GM12878 (cell line): ENCODE measurements around the gene SMG5. TPM values are rescaled to one million over a fixed set of nuclear protein-coding genes. Genes with fewer than 3 reads are reported as not detected.

Experiments used
- GABPA ChIP-seq: IDR thresholded peaks from 2 replicates; pipeline ENCODE4 v1.6.1; 2014; ENCODE audit warnings: antibody characterized with exemption, low read depth, mild to moderate bottlenecking, inconsistent platforms
- HDGF ChIP-seq: fragments of 450-650 bp; IDR thresholded peaks from 2 replicates; pipeline ENCODE4 v1.6.1; 2016; ENCODE audit warnings: antibody characterized with exemption
- IKZF2 ChIP-seq, 2 experiments: fragments of 450-650 bp; IDR thresholded peaks; 2 replicates each; pipeline ENCODE4 v1.6.1; 2017; ENCODE audit warnings: mild to moderate bottlenecking in 2 of 2, moderate library complexity in 2 of 2
- IRF4 ChIP-seq: IDR thresholded peaks from 2 replicates; pipeline ENCODE4 v1.6.1; 2011; ENCODE audit warnings: low read depth, low read length
- POLR2AphosphoS5 ChIP-seq: IDR thresholded peaks from 2 replicates; pipeline ENCODE4 v1.6.1; 2011; ENCODE audit warnings: mild to moderate bottlenecking, low read length, inconsistent platforms
- PRDM15 ChIP-seq: fragments of 450-650 bp; formaldehyde crosslinking; IDR thresholded peaks from 2 replicates; pipeline ENCODE4 v1.4.0; 2020; ENCODE audit warnings: mild to moderate bottlenecking, moderate library complexity
- USF1 ChIP-seq: IDR thresholded peaks from 2 replicates; pipeline ENCODE4 v1.6.1; 2011; ENCODE audit warnings: borderline replicate concordance, low read depth, mild to moderate bottlenecking, moderate library complexity, mixed read lengths, low read length; ENCODE audit not compliant: insufficient read depth; ENCODE audit errors: extremely low read length
- YBX1 ChIP-seq: fragments of 450-650 bp; IDR thresholded peaks from 2 replicates; pipeline ENCODE4 v1.6.1; 2016; ENCODE audit warnings: antibody characterized with exemption
- ZBTB11 ChIP-seq: fragments of 450-650 bp; formaldehyde crosslinking; IDR thresholded peaks from 2 replicates; pipeline ENCODE4 v1.5.0; 2022; ENCODE audit warnings: mild to moderate bottlenecking, missing genetic modification characterization
- polyA plus RNA-seq, 11 experiments: library from polyadenylated mRNA; depleted of rRNA in 4 of 11; unstranded in 6 of 11; stranded (reverse) in 5 of 11; fragments of >200 nt; fragmentation: Nextera tagmentation in 4 of 11; fragmentation: Illumina TruSeq in 1 of 11; extraction: Ambion mirVana in 4 of 11; extraction: Trizol in 1 of 11; gene quantifications; 1 replicate in 1 of 11; 2 replicates in 10 of 11; pipeline versions ENCODE4 v1.2.1 to v1.2.3, GENCODE V29; 2011 to 2016; ENCODE audit warnings: inconsistent platforms in 2 of 11, missing spikeins in 2 of 11, low read depth in 1 of 11
- total RNA-seq, 4 experiments: library from RNA; depleted of rRNA in 3 of 4; stranded (reverse); fragments of >200 nt in 3 of 4; fragmentation: Illumina TruSeq in 1 of 4; extraction: Trizol in 1 of 4; gene quantifications; 2 replicates each; pipeline versions ENCODE4 v1.2.1 to v1.2.3, GENCODE V29; 2013 to 2021

The SMG5 gene
- total and polyA plus RNA-seq, 10 of the 15 experiments (the other 5 are each of a cell fraction or from before 2014, with no cell fraction given): 0.76 to 61.5 (median 48.8) TPM

GRCh38 chr1:156204686-156205085, 77.9 kb downstream of the SMG5 start (continued):
- TF ChIP-seq ZBTB11 (no peak), YBX1 (no peak), POLR2AphosphoS5 (no peak), IRF4 (no peak), GABPA (no peak), PRDM15 (no peak), USF1 (no peak), HDGF (no peak), IKZF2 (IDR thresholded peaks at IDR 0.05) (no peak)
- TF ChIP-seq, all 136 proteins: peak for 0
